ENCODE measurements around the gene HBE1. TPM values are rescaled to one million over a fixed set of nuclear protein-coding genes. Genes with fewer than 3 reads are reported as not detected.

HBE1 gene
- total and polyA plus RNA-seq, 2 of the 8 experiments (the other 6 are each of a cell fraction or from before 2014, with no cell fraction given): 0.39 TPM; not detected in 1

DNA sequence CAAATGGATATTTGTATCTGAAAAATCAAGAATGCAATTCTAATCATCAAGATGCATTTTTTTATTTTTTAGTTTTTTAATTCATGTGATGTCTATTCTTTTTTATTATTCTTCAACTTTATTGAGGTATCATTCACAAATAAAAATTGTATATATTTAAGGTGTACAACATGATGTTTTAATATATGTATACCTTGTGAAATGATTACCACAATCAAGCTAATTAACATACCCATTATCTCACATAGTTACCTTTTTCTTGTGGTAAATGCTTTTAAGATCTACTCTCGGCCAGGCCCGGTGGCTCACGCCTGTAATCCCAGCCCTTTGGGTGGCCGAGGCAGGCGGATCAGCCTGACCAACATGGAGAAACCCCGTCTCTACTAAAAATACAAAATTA lies 46.6 kb downstream of the HBE1 start:
- Histone ChIP-seq H2AFZ (ENCODE audit: low read length) (no peak overlapping the region), H3K18ac (ENCODE audit: extremely low read depth, low read length) (no peak overlapping the region), H3K9me3 (ENCODE audit: insufficient read depth in 2 of 2, low read depth in 1 of 2, low read length in 1 of 2) (peaks cover 4 to 6% of the 10 kb centered on the region in 2 experiments; a peak in 2 of 4 replicates), H3K23ac (ENCODE audit: insufficient read length) (no peak overlapping the region), H3K56ac (replicated peaks; ENCODE audit: insufficient read length, low read depth, low read length) (no peak overlapping the region), H2BK5ac (ENCODE audit: low read depth, low read length) (no peak overlapping the region), H3K23me2 (ENCODE audit: low read depth, low read length) (no peaks in the 10 kb centered on the region), H3K4me1 (replicated peaks in 1 of 4; ENCODE audit: control insufficient read depth in 3 of 4, insufficient read depth in 4 of 4, low read length in 3 of 4) (no peaks in the 10 kb centered on the region), H3K79me2 (ENCODE audit: control insufficient read depth in 1 of 2, insufficient read depth in 2 of 2, low read length in 2 of 2) (no peaks in the 10 kb centered on the region), H2AK5ac (ENCODE audit: low read depth, low read length) (no peak overlapping the region), H4K91ac (replicated peaks; ENCODE audit: insufficient read length, low read length) (no peak overlapping the region), H3K27ac (ENCODE audit: low read depth, low read length) (no peak overlapping the region), H3K4me3 (ENCODE audit: extremely low read depth in 1 of 4, insufficient read depth in 2 of 4, low read depth in 3 of 4, low read length in 4 of 4) (no peak overlapping the region), H2BK120ac (replicated peaks; ENCODE audit: low read depth, low read length) (no peak overlapping the region), H3K27me3 (replicated peaks in 1 of 4; ENCODE audit: control insufficient read depth in 3 of 4, extremely low read depth in 1 of 4, insufficient read depth in 3 of 4, low read length in 3 of 4) (no peaks in the 10 kb centered on the region), H2BK15ac (ENCODE audit: low read length) (no peak overlapping the region), H3K9ac (replicated peaks in 1 of 4; ENCODE audit: extremely low read depth in 1 of 4, low read depth in 3 of 4, low read length in 3 of 4) (no peak overlapping the region), H3K4me2 (ENCODE audit: insufficient read depth in 1 of 2, low read depth in 2 of 2, low read length in 2 of 2) (no peak overlapping the region), H4K8ac (ENCODE audit: extremely low read depth, insufficient read depth, low read length) (no peak overlapping the region), H3K14ac (ENCODE audit: insufficient read length) (no peak overlapping the region), H3K36me3 (ENCODE audit: control insufficient read depth in 2 of 4, insufficient read depth in 4 of 4, low read length in 3 of 4) (no peaks in the 10 kb centered on the region), H2BK12ac (ENCODE audit: low read depth, low read length) (no peak overlapping the region), H4K20me1 (replicated peaks in 1 of 2; ENCODE audit: control insufficient read depth in 1 of 2, insufficient read depth in 2 of 2, low read length in 2 of 2) (no peaks in the 10 kb centered on the region), H3K79me1 (ENCODE audit: low read depth, low read length) (no peaks in the 10 kb centered on the region), H3K4ac (replicated peaks; ENCODE audit: insufficient read length, low read depth, low read length) (no peak overlapping the region), H4K5ac (ENCODE audit: insufficient read length, low read depth, low read length) (no peak overlapping the region), H2BK20ac (ENCODE audit: low read length) (no peak overlapping the region)
- FAIRE-seq (no peak), DNase-seq (ENCODE audit: low read depth in 1 of 2, low spot score in 2 of 2) (no peak)
- no peak for TF ChIP-seq EZH2 (IDR thresholded peaks at IDR 0.05; ENCODE audit: low read depth, low read length, severe bottlenecking)
- no peak for TF ChIP-seq BACH1 (IDR thresholded peaks at IDR 0.05; ENCODE audit: low read length)
- no peak for TF ChIP-seq SP4 (IDR thresholded peaks at IDR 0.05; ENCODE audit: low read length)
- no peak for TF ChIP-seq CHD2 (IDR thresholded peaks at IDR 0.05; ENCODE audit: low read length)
- TF ChIP-seq SIX5 (IDR thresholded peaks at IDR 0.05; ENCODE audit: low read depth, low read length): no peak
- TF ChIP-seq ZNF274 (IDR thresholded peaks at IDR 0.05; ENCODE audit: borderline replicate concordance, extremely low read depth, low read length): no peak
- TF ChIP-seq SIN3A (conservative IDR thresholded peaks at IDR 0.05 in 1 of 2, IDR thresholded peaks at IDR 0.05 in 1 of 2; ENCODE audit: low read depth in 1 of 2, low read length in 2 of 2): no peak
- no peak for TF ChIP-seq CTBP2 (IDR thresholded peaks at IDR 0.05; ENCODE audit: borderline replicate concordance, insufficient read depth, insufficient read length, low read length)
- TF ChIP-seq SRF (IDR thresholded peaks at IDR 0.05; ENCODE audit: low read depth, low read length): no peak
- POLR2A ChIA-PET (ENCODE audit: partially characterized antibody): no interaction called here
- CTCF ChIA-PET (ENCODE audit: partially characterized antibody): no interaction called here
- 82% methylated on average over 6 of the region's 6 CpGs; no CpG with 5 or more reads in 1 of the 2 experiments for WGBS, 2 experiments (ENCODE audit: extremely low coverage in 1 of 2, insufficient coverage in 1 of 2, insufficient read length in 1 of 2, insufficient replicate concordance in 2 of 2, low coverage in 1 of 2, low lambda C conversion rate in 2 of 2, missing lambda C conversion rate in 1 of 2)

Data from H1 (cell line).